ENCODE measurements around the gene MRPS27.
A peak's percentile ranks its signal among the peaks of the same experiment; 100 is the strongest.
"Not testable (repeated sequence)": the region's sequence is repeated elsewhere in the genome, so short reads cannot be mapped to it uniquely, and the experiment has no call there.

The MRPS27 gene

DNA sequence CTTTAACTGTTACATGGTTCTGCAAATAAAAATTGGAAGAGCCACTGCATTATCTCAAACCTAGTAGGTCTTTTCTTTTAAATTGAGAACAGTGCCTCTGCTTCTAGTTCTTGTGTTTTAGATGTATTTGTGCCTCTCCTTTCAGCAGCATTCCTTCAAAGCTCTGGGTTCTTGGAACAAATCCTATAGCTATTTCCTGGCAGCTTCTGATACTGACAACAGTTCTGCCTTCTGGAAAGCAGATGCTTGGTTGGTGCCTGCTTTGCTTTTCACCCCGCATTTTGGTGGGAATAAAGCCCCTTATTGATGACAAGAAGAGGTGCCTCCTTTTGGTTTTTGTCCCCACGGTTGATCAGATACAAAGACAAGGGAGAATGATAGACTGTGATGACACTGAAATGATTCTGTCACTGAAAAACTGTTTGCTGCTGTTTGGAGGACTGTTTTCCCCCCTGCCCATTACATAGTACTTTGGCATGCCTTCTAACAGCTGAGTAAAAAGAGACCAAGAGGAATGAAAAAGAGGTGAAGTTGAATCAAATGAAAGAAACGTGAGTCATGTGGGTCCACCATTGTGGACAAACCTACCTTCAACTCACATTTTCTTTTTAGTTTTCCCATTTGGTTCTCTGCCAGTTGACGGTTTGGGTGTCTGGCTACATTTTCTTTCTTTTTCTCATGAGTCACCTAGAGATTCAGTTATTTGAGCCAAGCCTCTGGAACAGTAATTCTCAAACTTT, 5.7 kb upstream of the MRPS27 start:
- DNase-seq: no peak

DNA sequence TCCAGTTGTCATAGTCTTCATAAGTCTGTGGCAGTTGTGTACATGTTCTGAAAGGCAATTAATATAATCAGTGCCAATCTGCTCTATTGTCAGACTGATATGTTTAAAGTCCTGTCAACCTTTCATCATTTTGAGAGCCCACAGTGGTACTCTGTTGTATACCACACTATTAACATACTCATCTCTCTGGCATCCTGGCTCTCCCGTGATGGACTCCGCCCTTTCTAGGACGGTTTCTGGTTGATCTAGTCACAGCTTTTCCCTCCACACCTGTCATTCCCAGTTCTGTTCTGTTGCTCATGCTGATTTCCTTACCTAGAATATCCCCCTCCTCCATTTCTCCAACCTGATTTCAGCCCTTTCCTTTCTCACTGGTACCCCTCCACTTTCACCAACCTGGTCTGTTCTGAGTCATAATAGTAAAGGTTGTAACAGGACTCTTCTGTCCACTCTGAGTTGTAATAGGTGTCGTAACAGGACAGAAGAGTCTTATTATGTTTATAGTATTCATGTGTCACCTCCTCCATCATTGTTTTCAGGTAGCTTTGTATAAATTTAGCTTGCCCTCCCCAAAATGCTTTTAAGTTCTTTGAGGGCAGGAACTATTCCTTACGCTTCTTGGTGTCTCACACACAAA, 4.3 kb upstream of the MRPS27 start:
- DNase-seq: no peak

DNA sequence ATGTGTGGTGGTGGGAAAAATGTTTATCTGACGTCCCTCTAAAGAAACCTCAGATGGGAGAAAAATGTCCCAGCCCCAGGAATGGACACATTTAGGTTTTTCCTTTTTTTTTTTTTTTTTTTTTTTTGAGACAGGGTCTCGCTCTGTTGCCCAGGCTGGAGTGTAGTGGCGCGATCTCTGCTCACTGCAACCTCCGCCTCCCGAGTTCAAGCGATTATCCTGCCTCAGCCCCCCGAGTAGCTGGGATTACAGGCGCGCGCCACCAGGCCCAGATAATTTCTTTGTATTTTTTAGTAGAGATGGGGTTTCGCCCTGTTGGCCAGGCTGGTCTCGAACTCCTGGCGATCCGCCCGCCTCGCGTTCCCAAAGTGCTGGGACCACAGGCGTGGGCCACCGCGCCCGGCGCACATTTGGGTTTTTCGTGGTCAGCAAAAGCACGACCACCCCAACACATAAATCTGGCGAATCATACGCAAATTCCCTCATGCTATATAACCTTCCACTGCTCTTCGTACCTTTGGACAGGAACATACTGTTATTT, 535 bp downstream of the MRPS27 start:
- not testable (repeated sequence) for DNase-seq

DNA sequence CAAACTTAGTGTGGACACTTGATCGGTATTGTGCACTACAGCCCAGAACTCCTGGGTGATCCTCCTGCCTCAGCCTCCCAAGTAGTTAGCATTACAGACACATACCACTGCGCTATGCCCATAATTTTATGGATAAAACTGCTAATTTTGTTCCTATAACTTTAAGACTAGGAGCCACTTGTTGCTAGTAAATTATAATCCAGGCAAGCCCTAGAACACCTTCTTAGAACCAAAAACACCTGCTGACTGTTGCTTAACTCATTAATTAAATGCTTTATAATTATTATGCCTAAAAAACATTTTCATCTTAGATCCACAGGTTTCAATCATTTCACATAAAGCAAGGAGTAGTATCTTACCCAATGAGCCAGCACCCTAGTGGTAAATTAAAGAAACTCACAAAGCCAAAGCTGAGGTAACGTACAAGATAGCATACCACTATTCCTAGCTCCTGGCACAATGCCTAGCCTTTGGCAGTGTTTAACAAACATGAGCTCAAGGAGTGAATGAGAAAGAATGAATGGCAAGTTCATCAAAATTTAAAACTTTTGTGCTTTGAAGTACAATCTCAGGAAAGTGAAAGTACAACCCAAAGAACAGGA, 5.4 kb downstream of the MRPS27 start:
- peak; percentile 19 for DNase-seq

DNA sequence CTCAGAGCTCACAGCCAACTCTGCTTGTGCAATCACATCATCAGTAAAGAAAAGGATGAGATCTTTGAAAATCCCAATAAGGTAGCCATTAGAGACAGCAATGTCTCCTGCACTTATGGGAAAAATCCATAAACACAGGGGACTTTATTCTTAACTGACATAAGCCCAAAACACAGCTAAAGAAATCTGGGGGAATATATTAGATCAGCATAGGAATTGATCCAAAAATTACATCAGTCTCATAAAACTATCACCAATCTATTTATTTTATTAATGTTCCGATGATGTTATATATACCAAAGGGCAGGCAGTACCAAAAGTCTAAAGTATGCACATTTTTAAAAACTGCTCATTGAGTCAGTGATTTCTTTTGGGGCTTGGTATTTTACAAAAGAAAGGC, 6.9 kb downstream of the MRPS27 start:
- DNase-seq: no peak

DNA sequence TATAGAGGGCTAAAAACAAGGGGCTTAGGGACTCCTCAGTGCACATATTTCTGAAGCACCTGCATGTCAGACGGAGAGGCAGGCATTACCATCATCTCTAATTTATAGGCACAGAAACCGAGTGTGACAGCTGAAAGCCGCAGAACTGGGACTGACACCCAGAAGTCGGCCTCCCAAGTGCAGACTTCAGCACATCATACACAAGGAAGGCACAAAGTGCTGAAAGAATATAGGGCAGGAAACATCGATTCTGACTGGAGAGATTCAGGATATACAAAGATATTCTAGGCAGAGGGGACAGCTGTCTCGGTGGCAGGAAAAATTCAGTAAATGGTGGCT, 11.2 kb downstream of the MRPS27 start:
- DNase-seq: no peak

DNA sequence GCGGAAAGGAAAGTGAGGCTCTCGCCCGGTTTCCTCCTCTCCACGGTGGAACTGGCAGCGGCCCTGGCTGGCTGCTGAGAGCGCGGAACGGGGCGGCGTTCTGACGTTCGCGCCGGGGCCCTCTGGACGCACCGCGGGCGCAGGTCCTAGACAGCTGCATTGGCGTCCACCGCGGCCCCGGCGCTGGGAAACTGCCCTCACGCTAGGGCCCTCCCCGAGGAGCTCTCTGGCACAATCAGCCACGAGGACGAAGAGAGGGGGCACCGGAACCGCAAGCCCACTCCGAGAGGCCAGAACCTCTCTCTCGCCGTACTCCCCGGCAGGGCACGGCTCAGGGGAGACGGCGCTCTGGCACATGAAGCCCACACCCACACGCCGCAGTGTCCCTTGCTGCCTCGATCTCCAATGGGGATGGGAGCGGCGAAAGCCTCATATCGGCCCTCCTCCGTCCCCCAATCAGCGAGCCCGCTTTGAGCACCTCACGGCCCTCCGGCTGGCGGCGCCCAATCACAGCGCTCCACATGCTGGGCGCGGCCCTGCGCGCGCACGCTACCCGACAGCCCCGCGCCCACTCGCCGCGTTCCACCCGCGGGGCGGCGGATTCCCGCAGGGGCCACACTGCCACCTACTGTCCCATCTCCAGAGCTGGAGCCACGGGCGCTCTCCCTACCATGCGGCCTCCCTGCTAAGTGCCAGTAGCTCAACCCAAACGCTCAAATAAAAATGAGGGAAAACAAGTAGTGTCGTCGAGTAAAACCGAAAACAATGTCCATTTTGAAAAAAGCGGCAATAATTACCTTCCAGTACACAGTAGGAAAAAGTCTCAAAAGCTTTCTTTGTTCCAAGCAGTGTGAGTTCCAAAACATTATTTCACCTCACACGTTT, 11.8 kb downstream of the MRPS27 start:
- peak; percentile 98 for DNase-seq

DNA sequence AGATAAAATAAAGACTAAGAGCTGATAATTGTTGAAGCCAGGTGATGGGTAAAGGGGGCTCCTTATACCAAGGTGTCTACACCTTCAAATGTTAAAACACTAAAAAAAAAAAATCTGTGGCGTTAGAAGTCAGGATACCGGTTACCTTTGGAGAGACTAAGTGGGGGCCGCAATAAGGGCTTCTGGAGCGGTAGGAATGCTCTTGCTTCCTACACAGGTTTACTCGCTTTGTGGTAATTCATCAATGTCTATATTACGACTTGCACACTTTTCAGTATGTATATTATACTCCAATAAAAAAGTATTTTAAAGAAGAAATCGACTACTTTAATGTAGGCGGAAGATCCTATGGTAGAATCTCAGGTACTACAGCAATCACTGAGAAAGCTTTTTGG, 12.5 kb downstream of the MRPS27 start:
- DNase-seq: no peak

DNA sequence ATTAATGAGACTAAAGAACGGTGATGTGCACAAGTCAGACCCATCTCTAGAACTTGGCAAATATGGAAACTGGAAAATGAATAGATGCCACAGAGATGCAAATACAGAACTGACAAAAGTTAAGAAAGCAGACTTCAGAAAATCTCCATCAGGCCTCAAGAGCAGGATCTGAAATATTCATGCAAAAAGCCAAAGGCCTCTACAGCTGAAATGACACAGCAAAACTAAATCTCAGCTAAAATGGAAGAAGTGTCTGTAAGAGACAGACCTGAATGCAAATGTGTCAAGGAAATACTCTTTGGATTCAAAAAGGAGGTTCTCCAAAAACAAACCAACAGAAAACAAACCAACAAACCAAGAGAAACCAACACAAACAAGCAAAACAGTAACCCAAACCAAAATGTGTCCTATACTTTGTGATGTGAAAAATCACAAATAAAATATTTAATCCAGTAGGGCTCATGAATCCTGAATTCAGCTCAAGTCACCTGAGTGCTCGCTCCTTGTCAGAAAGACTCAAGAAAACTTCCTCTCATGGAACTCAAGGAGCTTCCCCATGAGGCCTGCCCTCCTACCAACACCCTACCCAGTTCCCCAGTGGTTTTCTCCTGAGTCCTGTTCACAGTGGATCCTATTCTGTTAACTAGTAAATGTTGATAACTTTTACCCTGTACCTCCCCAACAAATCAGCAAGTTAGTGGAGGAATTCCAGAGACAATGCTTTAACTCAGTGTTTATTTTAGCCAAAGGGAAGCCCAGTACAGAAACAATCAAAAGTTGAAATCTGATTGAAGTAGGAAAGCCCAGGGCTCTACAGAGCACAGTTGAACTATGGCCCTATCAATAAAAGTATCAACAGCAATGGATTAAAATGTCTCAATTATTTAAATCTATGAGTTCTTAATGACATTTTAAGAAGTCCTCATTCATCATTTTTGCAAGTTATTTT, 14.6 kb downstream of the MRPS27 start:
- DNase-seq: no peak

DNA sequence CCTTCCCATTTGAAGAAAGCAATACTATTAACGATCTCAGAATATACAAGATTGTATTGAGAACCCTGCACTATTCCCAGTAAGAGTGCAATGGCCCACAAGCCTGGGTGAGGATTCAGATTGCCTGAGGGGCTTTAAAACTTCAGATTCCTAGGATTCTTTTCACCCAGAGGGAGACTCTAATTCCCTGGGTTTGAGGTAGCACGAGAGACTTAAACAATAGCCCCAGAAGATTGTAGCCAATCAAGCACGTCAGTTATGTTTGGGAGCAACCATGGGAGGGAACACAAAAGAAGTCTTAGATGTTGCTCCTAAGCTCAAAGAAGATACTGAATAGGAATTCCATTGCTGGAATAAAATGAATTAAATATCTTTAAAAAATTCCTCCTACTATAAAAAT, 17.9 kb downstream of the MRPS27 start:
- peak; percentile 16 for DNase-seq

DNA sequence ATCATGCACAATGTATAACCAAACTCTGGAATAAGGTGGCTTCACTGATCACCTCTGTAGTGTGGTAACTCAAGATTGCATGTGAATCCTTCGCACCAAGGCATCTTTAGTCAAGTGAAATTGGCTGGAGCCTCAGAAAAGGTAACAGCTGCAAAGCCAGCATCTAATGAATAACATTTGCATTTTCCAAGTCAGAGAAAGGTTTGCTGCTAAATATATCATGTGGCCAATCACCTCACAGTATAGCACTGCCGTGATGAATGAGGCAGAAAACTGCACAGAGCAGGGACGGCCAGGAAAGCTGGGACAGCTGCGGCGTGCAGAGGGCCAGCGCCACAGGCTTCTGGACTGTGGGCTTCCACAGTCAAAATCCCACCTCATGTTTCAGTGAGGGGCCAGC, 18.5 kb downstream of the MRPS27 start:
- DNase-seq: peak; percentile 27

DNA sequence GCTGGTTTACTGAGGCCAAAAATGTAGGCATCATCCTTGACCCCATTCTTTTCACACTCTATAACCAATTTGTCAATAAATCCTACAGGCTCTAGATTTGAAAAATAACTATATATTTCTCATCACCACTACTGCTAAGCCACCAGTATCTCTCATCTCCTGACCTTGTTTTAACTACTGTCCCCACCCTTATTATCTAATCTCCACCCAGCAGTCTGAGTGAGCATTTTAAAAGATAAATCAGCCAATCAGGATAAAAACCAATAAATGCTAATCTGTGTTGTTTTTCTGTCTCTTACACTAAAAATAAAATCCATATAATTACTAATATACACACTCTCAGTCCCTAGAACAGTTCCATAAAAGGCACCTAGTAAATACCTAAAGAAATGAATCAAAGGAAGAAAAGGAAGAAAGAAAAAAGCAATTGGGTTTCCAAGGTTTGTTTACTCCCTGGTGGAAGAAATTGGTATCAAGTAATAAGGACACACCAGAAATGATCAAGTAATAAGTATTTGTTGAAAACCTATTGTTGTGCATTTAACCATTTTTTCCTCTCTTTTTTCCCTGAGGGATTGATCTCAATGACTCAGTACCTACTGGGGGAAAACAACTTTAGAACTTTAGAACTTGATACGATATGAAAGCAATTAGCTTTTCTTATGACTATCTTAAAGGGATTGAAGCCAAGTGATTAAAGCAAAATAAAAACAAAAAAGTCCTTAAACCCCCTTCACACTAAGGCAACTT, 19.3 kb downstream of the MRPS27 start:
- DNase-seq: no peak

DNA sequence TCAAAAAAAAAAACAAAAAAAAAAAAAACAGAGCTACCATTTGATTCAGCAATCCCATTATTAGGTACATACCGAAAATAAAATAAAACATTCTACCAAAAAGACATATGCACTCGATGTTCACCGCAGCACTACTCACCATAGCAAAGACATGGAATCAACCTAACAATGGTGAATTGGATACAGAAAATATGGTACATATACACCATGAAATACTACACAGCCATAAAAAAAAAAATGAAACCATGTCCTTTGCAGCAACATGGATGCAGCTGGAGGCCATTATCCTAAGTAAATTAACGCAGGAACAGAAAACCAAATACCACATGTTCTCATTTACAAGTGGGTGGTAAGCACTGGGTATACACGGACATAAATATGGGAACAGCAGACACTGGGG, 21.3 kb downstream of the MRPS27 start:
- no peak for DNase-seq

DNA sequence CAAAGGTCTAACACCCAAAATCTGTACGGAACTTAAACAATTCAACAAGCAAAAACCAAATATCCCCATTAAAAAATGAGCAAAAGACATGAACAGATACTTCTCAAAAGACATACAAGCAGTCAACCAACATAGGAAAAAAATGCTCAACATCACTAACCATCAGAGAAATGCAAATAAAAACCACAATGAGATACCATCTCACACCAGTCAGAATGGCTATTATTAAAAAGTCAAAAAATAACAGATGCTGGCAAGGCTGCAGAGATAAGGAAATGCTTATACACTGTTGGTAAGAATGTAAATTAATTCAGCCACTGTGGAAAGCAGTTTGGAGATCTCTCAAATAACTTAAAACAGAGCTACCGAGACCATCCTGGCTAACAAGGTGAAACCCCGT, 21.9 kb downstream of the MRPS27 start:
- DNase-seq: not testable (repeated sequence)

DNA sequence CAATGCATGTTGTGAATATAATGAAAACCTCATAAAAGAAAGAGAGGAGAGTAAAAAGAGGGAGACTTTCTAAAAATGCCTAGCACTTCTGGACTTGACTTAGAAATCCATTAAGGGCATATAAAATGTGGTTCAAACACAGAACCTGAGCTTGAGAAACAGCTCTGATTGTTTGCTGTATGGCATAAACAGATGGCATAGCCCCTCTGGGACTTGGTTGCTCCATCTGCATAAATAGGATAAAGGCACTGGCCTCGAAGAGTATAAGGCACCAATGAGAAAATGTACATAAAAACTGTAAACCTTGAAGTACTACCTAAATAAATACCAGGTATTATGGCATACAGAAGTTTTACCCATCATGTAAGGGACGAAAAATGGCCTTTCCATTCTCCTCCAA, 23.8 kb downstream of the MRPS27 start:
- DNase-seq: no peak

DNA sequence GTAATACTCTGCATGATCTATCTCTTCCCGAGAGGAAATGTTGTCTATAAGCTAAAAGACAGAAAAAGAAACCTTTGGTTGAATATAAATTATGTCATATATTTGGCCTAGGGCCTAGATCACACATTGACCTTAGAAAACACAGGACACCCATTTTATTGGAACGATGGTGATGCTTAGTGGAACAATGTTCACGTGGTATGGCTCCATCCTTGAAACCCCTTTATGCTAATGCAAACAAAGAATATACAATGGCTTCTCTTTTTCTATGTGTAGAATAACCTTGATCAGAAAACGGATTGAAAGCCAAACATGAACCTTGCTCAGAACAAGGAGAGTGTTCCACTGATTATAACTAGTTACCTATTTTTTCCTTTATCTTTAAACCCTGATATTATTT, 24.5 kb downstream of the MRPS27 start:
- no peak for DNase-seq

DNA sequence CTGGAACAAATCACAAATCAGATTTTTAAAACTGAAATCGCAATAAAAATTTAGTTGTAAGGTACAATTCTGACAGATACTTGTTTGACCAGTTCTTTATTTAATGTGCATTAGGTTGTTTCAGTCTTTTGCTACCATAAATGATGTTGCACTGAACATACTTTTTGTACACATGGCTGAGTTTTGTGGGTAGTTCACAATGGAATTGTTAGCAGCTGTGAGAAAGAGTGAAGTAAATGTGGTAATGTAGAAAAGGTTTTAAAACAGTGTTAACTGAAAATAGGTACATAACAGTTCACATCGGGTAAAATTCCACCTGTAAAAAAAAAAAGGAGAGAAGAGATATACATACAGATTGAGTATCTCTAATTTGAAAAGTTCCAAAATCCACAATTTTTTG, 25.6 kb downstream of the MRPS27 start:
- DNase-seq: no peak

DNA sequence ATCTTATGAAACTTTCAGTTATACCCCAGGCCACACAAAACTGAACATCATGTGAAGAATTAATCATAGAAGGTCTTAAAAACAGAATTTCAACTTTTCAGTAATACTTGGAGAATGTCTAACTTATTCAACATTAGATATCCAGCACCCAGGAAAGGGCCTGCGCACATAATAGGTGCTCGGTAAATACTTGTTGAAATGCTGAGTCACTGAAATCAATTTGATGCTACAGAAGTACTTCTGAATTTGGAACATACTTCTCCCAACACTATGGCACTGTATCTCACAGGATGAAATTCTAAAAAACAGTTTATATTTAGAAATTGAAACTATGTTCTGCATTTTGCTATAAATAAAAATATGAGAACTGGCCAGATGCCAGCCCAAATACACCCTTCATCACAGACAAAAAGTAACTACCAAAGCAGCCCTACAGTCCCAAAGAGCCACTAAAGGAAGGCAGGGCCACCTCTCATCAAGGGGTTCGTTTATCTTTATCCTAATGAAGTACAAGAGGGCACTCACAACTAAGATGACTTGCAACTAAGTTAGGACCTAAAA, 26.5 kb downstream of the MRPS27 start:
- DNase-seq: no peak

DNA sequence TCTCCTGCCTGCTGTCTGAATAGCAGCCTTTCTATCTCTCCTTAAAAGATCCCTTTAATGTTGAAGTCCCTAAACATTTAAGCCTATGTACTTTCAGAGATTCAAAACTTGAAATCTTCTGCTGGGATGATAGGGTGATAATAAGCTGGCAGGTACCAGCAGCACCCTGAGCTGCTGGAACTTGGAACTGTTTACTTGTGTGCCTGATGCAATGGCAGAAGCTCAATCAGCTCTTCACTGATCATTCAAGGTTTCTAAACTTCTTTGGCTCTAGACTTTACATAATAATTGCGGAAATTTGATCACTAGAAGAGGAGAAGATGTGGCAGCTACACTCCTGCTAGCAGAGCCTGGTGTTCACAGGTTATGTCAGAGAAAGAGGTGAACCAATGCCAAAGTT, 27.6 kb downstream of the MRPS27 start:
- DNase-seq: no peak

DNA sequence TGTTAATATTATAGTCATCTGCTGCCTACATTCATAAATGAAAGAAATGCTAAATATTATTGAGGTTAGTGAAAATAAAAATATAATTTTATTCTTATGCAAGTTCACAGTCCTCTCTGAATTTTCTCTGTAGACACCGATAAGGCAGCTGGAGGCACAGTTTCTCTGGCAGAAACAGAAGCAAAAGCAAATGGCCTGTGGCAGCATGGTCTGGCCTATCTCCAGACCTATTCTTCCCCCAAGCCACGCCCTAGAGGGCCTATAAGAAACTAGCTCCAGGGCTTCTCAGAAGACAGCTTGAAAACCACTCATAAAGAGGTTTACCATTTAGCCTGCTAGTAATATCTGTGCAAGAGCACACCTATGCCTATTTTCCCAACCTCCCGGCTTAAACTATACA, 28.4 kb downstream of the MRPS27 start:
- no peak for DNase-seq
